Placental epithelial cell (primary cell): ENCODE measurements around the gene RAMP2. TPM values are rescaled to one million over a fixed set of nuclear protein-coding genes. Genes with fewer than 3 reads are reported as not detected.

Experiments
- small RNA-seq: library from RNA; depleted of rRNA; stranded (forward); fragments of <200 nt; gene quantifications from one replicate; pipeline ENCODE3, GENCODE V24; 2012
- total RNA-seq: library from RNA; depleted of rRNA; stranded (reverse); fragments of >200 nt; gene quantifications from 2 replicates; pipeline ENCODE4 v1.2.3, GENCODE V29; 2012

Gene RAMP2
- total RNA-seq: 0.79 TPM in 1 of 2 replicates, not detected in the other

GRCh38 chr17:42760652-42761581 is at the start of gene RAMP2:
Gene RAMP2 (plus strand): TSS chr17:42761227. CDS start chr17:42761262, 35 bp downstream.

GRCh38 chr17:42744806-42745617 is 16.0 kb upstream of the RAMP2 start, which contains the start of gene EZH1:
Gene EZH1 (minus strand): TSS chr17:42745040. CDS start chr17:42728941, 16,099 bp downstream.

GRCh38 chr17:42773290-42774035 is 12.4 kb downstream of the RAMP2 start, which contains the start of gene VPS25:
Gene VPS25 (plus strand): TSS chr17:42773449. CDS start chr17:42773476, 27 bp downstream.

GRCh38 chr17:42779936-42780850 is 19.2 kb downstream of the RAMP2 start, which contains the start of gene WNK4:
Gene WNK4 (plus strand): TSS chr17:42780610. CDS start chr17:42780699, 89 bp downstream.

GRCh38 chr17:42798383-42799380 is 37.7 kb downstream of the RAMP2 start, which contains the start of the genes CNTD1 and COA3:
Gene CNTD1 (plus strand): TSS chr17:42798861. CDS start chr17:42799068, 207 bp downstream.
Gene COA3 (minus strand): TSS chr17:42798704. CDS start chr17:42798681, 23 bp downstream.

Small RNA genes lying within 50 kb of the gene (small RNA-seq; reads per million reads assigned to genes)
- not detected for gene HMGN2P15

Other genes with a start within 250 kb of the RAMP2 start
- gene NAGLU, start 225.0 kb upstream of the RAMP2 start, total RNA-seq: 34.2 and 34.9 TPM in 2 replicates
- gene HSD17B1, start 208.3 kb upstream of the RAMP2 start, total RNA-seq: 3.1 and 5.5 TPM in 2 replicates
- gene COASY, start 199.1 kb upstream of the RAMP2 start, total RNA-seq: 20.4 and 27.2 TPM in 2 replicates
- gene MLX, start 194.1 kb upstream of the RAMP2 start, total RNA-seq: 20.0 and 33.5 TPM in 2 replicates
- gene PSMC3IP, start 183.5 kb upstream of the RAMP2 start, total RNA-seq: 2.3 and 4.3 TPM in 2 replicates
- 79.7 and 106 TPM in 2 replicates for gene RETREG3, start 151.9 kb upstream of the RAMP2 start, total RNA-seq
- gene TUBG1, start 151.5 kb upstream of the RAMP2 start, total RNA-seq: 12.6 and 40.2 TPM in 2 replicates
- gene TUBG2, start 101.9 kb upstream of the RAMP2 start, total RNA-seq: 13.0 and 15.7 TPM in 2 replicates
- 18.1 and 29.1 TPM in 2 replicates for gene PLEKHH3, start 84.2 kb upstream of the RAMP2 start, total RNA-seq
- 0.54 and 0.79 TPM in 2 replicates for gene CCR10, start 79.4 kb upstream of the RAMP2 start, total RNA-seq
- 0.87 and 3.1 TPM in 2 replicates for gene CNTNAP1, start 78.7 kb upstream of the RAMP2 start, total RNA-seq
- 11.4 and 16.9 TPM in 2 replicates for gene EZH1, start 16.2 kb upstream of the RAMP2 start, total RNA-seq
- 58.5 and 77.0 TPM in 2 replicates for gene VPS25, start 12.2 kb downstream of the RAMP2 start, total RNA-seq
- gene WNK4, start 19.4 kb downstream of the RAMP2 start, total RNA-seq: 0.33 and 0.39 TPM in 2 replicates
- 55.4 and 63.7 TPM in 2 replicates for gene COA3, start 37.5 kb downstream of the RAMP2 start, total RNA-seq
- 0.79 TPM in 1 of 2 replicates, not detected in the other for gene CNTD1, start 37.6 kb downstream of the RAMP2 start, total RNA-seq
- 71.1 and 81.1 TPM in 2 replicates for gene BECN1, start 63.1 kb downstream of the RAMP2 start, total RNA-seq
- 67.5 and 83.7 TPM in 2 replicates for gene PSME3, start 72.2 kb downstream of the RAMP2 start, total RNA-seq
- gene AOC2, start 83.4 kb downstream of the RAMP2 start, total RNA-seq: 0.79 and 1.1 TPM in 2 replicates
- under 0.01 TPM in 2 replicates for gene AOC3, start 90.0 kb downstream of the RAMP2 start, total RNA-seq
- not detected in 2 replicates for gene G6PC1, start 139.6 kb downstream of the RAMP2 start, total RNA-seq
- gene AARSD1, start 203.2 kb downstream of the RAMP2 start, total RNA-seq: 17.7 and 22.2 TPM in 2 replicates
- gene PTGES3L, start 218.9 kb downstream of the RAMP2 start, total RNA-seq: under 0.01 and 0.87 TPM in 2 replicates
- gene RUNDC1, start 219.3 kb downstream of the RAMP2 start, total RNA-seq: 9.8 and 10.4 TPM in 2 replicates
- gene RPL27, start 237.2 kb downstream of the RAMP2 start, total RNA-seq: 745 and 1,184 TPM in 2 replicates
- gene IFI35, start 245.6 kb downstream of the RAMP2 start, total RNA-seq: 8.2 and 8.5 TPM in 2 replicates